Measurements from ENCODE around the gene USP26. TPM values are rescaled to one million over a fixed set of nuclear protein-coding genes. Genes with fewer than 3 reads are reported as not detected.
"Not testable (repeated sequence)": the region's sequence is repeated elsewhere in the genome, so short reads cannot be mapped to it uniquely, and the experiment has no call there.

USP26 gene
- total RNA-seq, 1 donor from 2014 or later = not detected

DNA sequence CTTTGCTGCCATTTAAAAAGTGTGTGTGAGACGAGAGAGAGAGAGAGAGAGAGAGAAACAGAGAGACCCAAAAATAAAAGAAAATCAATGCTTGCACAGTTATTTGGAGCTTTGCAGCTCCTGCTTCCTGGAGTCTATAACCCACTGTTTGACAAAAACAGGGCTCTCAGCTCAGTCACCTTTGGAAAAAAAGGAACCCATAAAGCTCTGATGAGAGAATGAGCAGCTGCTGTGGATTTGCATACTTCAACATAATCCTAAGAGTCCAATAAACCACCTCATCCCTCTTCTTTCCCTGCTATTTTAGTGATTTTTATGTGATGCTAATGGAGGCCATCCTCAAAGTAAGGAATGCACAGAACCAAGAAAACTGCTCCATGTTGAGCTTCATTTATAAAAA lies 50.3 kb downstream of the USP26 start:
- H3K9me3 Mint-ChIP-seq = peaks cover 4% of the 10 kb centered on the region
- no peak for TF ChIP-seq CTCF (IDR thresholded peaks at IDR 0.05)
- no peak for TF ChIP-seq EZH2phosphoT487 (IDR thresholded peaks at IDR 0.05)
- no peak for TF ChIP-seq EZH2 (IDR thresholded peaks at IDR 0.05)

GRCh38 chrX:133045986-133046385 lies 50.9 kb downstream of the USP26 start:
- Histone ChIP-seq H3K27me3 (no peaks in the 10 kb centered on the region), H3K4me2 (no peak overlapping the region), H3K4me3 (no peak overlapping the region), H3K27ac (no peak overlapping the region), H3K9ac (no peak overlapping the region), H3K36me3 (no peaks in the 10 kb centered on the region), H3K4me1 (no peaks in the 10 kb centered on the region), H3K9me3 (ENCODE audit: low read depth) (no peaks in the 10 kb centered on the region), H2AFZ (replicated peaks) (no peak overlapping the region), H4K20me1 (ENCODE audit: low read depth) (no peaks in the 10 kb centered on the region), H3F3A (ENCODE audit: low read depth) (no peaks in the 10 kb centered on the region), H3K79me2 (ENCODE audit: low read depth) (no peaks in the 10 kb centered on the region)
- Mint-ChIP-seq H3K4me3 (no peak overlapping the region), H3K36me3 (no peaks in the 10 kb centered on the region), H3K9me3 (peaks cover 4% of the 10 kb centered on the region), H3K27me3 (ENCODE audit: insufficient read depth, low read depth) (peaks cover 8% of the 10 kb centered on the region), H3K4me1 (no peaks in the 10 kb centered on the region), H3K27ac (no peak overlapping the region)
- TF ChIP-seq EZH2phosphoT487 (IDR thresholded peaks at IDR 0.05) (no peak), CTCF (IDR thresholded peaks at IDR 0.05) (peak; percentile 45), EZH2 (IDR thresholded peaks at IDR 0.05) (no peak)
- peak; percentile 37 for DNase-seq (ENCODE audit: low spot score)

More for the DNA sequence above, 50.3 kb downstream of the USP26 start:
- Histone ChIP-seq H3K4me1 (no peaks in the 10 kb centered on the region), H3K9me3 (ENCODE audit: low read depth) (no peaks in the 10 kb centered on the region), H4K20me1 (ENCODE audit: low read depth) (no peaks in the 10 kb centered on the region), H3K27me3 (no peaks in the 10 kb centered on the region), H2AFZ (replicated peaks) (no peak overlapping the region), H3K27ac (no peak overlapping the region), H3K36me3 (no peaks in the 10 kb centered on the region), H3K9ac (no peak overlapping the region), H3K4me2 (no peak overlapping the region), H3F3A (ENCODE audit: low read depth) (no peaks in the 10 kb centered on the region), H3K4me3 (no peak overlapping the region), H3K79me2 (ENCODE audit: low read depth) (no peaks in the 10 kb centered on the region)
- H3K4me3 Mint-ChIP-seq = no peak overlapping the region
- no peak overlapping the region for H3K27ac Mint-ChIP-seq
- no peaks in the 10 kb centered on the region for H3K4me1 Mint-ChIP-seq
- DNase-seq (ENCODE audit: low spot score) = no peak
- H3K36me3 Mint-ChIP-seq = no peaks in the 10 kb centered on the region
- H3K27me3 Mint-ChIP-seq (ENCODE audit: insufficient read depth, low read depth) = peaks cover 8% of the 10 kb centered on the region

- H3K4me3 Mint-ChIP-seq; H2AFZ ChIP-seq (replicated peaks); H4K20me1 ChIP-seq (ENCODE audit: low read depth); H3K4me2 ChIP-seq; H3K4me3 ChIP-seq; DNase-seq (ENCODE audit: low spot score); H3K79me2 ChIP-seq (ENCODE audit: low read depth); H3K4me1 Mint-ChIP-seq; H3K9ac ChIP-seq; H3K36me3 Mint-ChIP-seq; H3K36me3 ChIP-seq; H3K27ac Mint-ChIP-seq; H3K27me3 ChIP-seq; H3K27ac ChIP-seq; H3F3A ChIP-seq (ENCODE audit: low read depth); H3K27me3 Mint-ChIP-seq (ENCODE audit: insufficient read depth, low read depth); H3K9me3 ChIP-seq (ENCODE audit: low read depth); H3K4me1 ChIP-seq: not testable (repeated sequence)
- peaks cover 17% of the 10 kb centered on the region for H3K9me3 Mint-ChIP-seq
Observed at GRCh38 chrX:133044145-133044786, 52.6 kb downstream of the USP26 start.

GRCh38 chrX:133042260-133042659 lies 54.6 kb downstream of the USP26 start:
- no peaks in the 10 kb centered on the region for H3K36me3 ChIP-seq
- no peak overlapping the region for H3K27ac ChIP-seq
- DNase-seq (ENCODE audit: low spot score) = no peak
- Mint-ChIP-seq H3K36me3 (no peaks in the 10 kb centered on the region), H3K4me1 (no peaks in the 10 kb centered on the region), H3K4me3 (no peak overlapping the region), H3K9me3 (peaks cover 34% of the 10 kb centered on the region), H3K27me3 (ENCODE audit: insufficient read depth, low read depth) (peaks cover 15% of the 10 kb centered on the region), H3K27ac (no peak overlapping the region)
- H3K27me3 ChIP-seq = no peaks in the 10 kb centered on the region
- no peaks in the 10 kb centered on the region for H4K20me1 ChIP-seq (ENCODE audit: low read depth)
- H3K4me1 ChIP-seq = no peaks in the 10 kb centered on the region
- H3K4me2 ChIP-seq = no peak overlapping the region
- H2AFZ ChIP-seq (replicated peaks) = no peak overlapping the region
- H3K9me3 ChIP-seq (ENCODE audit: low read depth) = peaks cover 8% of the 10 kb centered on the region
- H3K9ac ChIP-seq = no peak overlapping the region
- H3F3A ChIP-seq (ENCODE audit: low read depth) = no peaks in the 10 kb centered on the region
- no peak for TF ChIP-seq EZH2phosphoT487 (IDR thresholded peaks at IDR 0.05)
- TF ChIP-seq EZH2 (IDR thresholded peaks at IDR 0.05) = no peak
- no peak for TF ChIP-seq CTCF (IDR thresholded peaks at IDR 0.05)
- H3K79me2 ChIP-seq (ENCODE audit: low read depth) = no peaks in the 10 kb centered on the region
- no peak overlapping the region for H3K4me3 ChIP-seq

Measured in neural progenitor cell (in vitro differentiated cells).